GM23338 (cell line): ENCODE data around the gene FOXP4. TPM values are rescaled to one million over a fixed set of nuclear protein-coding genes. Genes with fewer than 3 reads are reported as not detected.
A peak's percentile ranks its signal among the peaks of the same experiment; 100 is the strongest.

Experiments used
- ATAC-seq: fragments of 200-7000 bp; cut with Tn5 transposase; 3 replicates; pipeline ENCODE4 v1.9.1; 2020
- DNase-seq: peaks from one replicate; pipeline ENCODE4 v3.0.0-alpha.2; 2015; ENCODE audit warnings: low spot score
- H2AFZ ChIP-seq: fragments of 200-600 bp; sonication (generic); 2 replicates; pipeline ENCODE4 v1.8.0; 2016; ENCODE audit warnings: antibody characterized with exemption, mild to moderate bottlenecking, moderate library complexity
- H3F3A ChIP-seq: fragments of 200-600 bp; sonication (generic); replicated peaks from 2 replicates; pipeline ENCODE4 v1.8.0; 2017; ENCODE audit warnings: antibody characterized with exemption, mixed run types, low read depth
- H3K27ac ChIP-seq: fragments of 200-600 bp; sonication (generic); 2 replicates; pipeline ENCODE4 v1.6.1; 2016; ENCODE audit warnings: low read depth
- H3K27me3 ChIP-seq: fragments of 200-600 bp; sonication (generic); 2 replicates; pipeline ENCODE4 v1.8.0; 2016; ENCODE audit warnings: mild to moderate bottlenecking, mixed run types, moderate library complexity; ENCODE audit not compliant: insufficient read depth
- H3K36me3 ChIP-seq: fragments of 200-600 bp; sonication (generic); 2 replicates; pipeline ENCODE4 v1.8.0; 2016; ENCODE audit warnings: mild to moderate bottlenecking; ENCODE audit not compliant: insufficient read depth
- H3K4me1 ChIP-seq: fragments of 200-600 bp; sonication (generic); 2 replicates; pipeline ENCODE4 v1.8.0; 2016; ENCODE audit warnings: mild to moderate bottlenecking, moderate library complexity; ENCODE audit not compliant: insufficient read depth
- H3K4me2 ChIP-seq: fragments of 200-600 bp; sonication (generic); 2 replicates; pipeline ENCODE4 v1.7.1; 2017; ENCODE audit warnings: mixed run types
- H3K4me3 ChIP-seq: fragments of 200-600 bp; sonication (generic); 2 replicates; pipeline ENCODE4 v1.6.1; 2016; ENCODE audit warnings: mixed run types
- H3K79me2 ChIP-seq: fragments of 200-600 bp; sonication (generic); replicated peaks from 2 replicates; pipeline ENCODE4 v1.8.0; 2017; ENCODE audit warnings: mild to moderate bottlenecking; ENCODE audit not compliant: insufficient read depth
- H3K9me2 ChIP-seq: fragments of 200-600 bp; sonication (generic); 2 replicates; pipeline ENCODE4 v1.8.0; 2017; ENCODE audit not compliant: insufficient read depth
- H4K20me1 ChIP-seq: fragments of 200-600 bp; sonication (generic); replicated peaks from 2 replicates; pipeline ENCODE4 v1.8.0; 2017; ENCODE audit warnings: mild to moderate bottlenecking; ENCODE audit not compliant: insufficient read depth
- H3K27ac Mint-ChIP-seq: 2 replicates; pipeline ENCODE4 v1.8.0; 2020; ENCODE audit warnings: inconsistent platforms, mild to moderate bottlenecking, moderate library complexity, mixed read lengths
- H3K27me3 Mint-ChIP-seq: 3 replicates; pipeline ENCODE4 v1.8.0; 2022; ENCODE audit warnings: low read depth, mild to moderate bottlenecking, moderate library complexity, mixed read lengths, inconsistent platforms; ENCODE audit not compliant: insufficient read depth, poor library complexity
- H3K36me3 Mint-ChIP-seq: 3 replicates; pipeline ENCODE4 v1.8.0; 2021; ENCODE audit warnings: low read depth, mild to moderate bottlenecking, inconsistent platforms, moderate library complexity, mixed read lengths
- H3K4me1 Mint-ChIP-seq: 3 replicates; pipeline ENCODE4 v1.8.0; 2020; ENCODE audit warnings: mild to moderate bottlenecking, inconsistent platforms, mixed read lengths
- H3K4me3 Mint-ChIP-seq: 3 replicates; pipeline ENCODE4 v1.8.0; 2021; ENCODE audit warnings: moderate library complexity, mild to moderate bottlenecking, inconsistent platforms, mixed read lengths
- H3K9me3 Mint-ChIP-seq: 3 replicates; pipeline ENCODE4 v1.8.0; 2020; ENCODE audit warnings: moderate library complexity, mild to moderate bottlenecking, inconsistent platforms, mixed read lengths
- CREB1 ChIP-seq: fragments of 250-450 bp; sonication (Bioruptor Pico); IDR thresholded peaks from 2 replicates; pipeline ENCODE4 v1.5.0; 2020; ENCODE audit warnings: low read depth, mild to moderate bottlenecking, moderate library complexity
- ETS1 ChIP-seq: IDR thresholded peaks from 2 replicates; pipeline ENCODE4 v1.6.1; 2016; ENCODE audit warnings: antibody characterized with exemption
- EZH2 ChIP-seq: fragments of 200-600 bp; sonication (generic); IDR thresholded peaks from one replicate; pipeline ENCODE4 v1.8.0; 2017; ENCODE audit warnings: antibody characterized with exemption, mild to moderate bottlenecking, low read depth; ENCODE audit not compliant: unreplicated experiment
- JUNB ChIP-seq: IDR thresholded peaks from one replicate; pipeline ENCODE4 v1.6.1; 2016; ENCODE audit warnings: antibody characterized with exemption; ENCODE audit not compliant: unreplicated experiment
- NANOG ChIP-seq: IDR thresholded peaks from 2 replicates; pipeline ENCODE4 v1.6.1; 2016; ENCODE audit warnings: antibody characterized with exemption, borderline replicate concordance
- POLR2AphosphoS5 ChIP-seq: IDR thresholded peaks from 2 replicates; pipeline ENCODE4 v1.6.1; 2016; ENCODE audit warnings: antibody characterized with exemption, low read depth
- STAT1 ChIP-seq: IDR thresholded peaks from one replicate; pipeline ENCODE4 v1.6.1; 2016; ENCODE audit warnings: antibody characterized with exemption; ENCODE audit not compliant: unreplicated experiment
- ZNF114 ChIP-seq: fragments of 250-450 bp; sonication (Bioruptor Pico); IDR thresholded peaks from 2 replicates; pipeline ENCODE4 v1.5.0; 2020; ENCODE audit warnings: mild to moderate bottlenecking, moderate library complexity
- ZNF331 ChIP-seq: fragments of 250-450 bp; sonication (Bioruptor Pico); IDR thresholded peaks from 2 replicates; pipeline ENCODE4 v1.5.0; 2020; ENCODE audit warnings: low read depth, mild to moderate bottlenecking, moderate library complexity
- ZNF462 ChIP-seq: fragments of 250-450 bp; sonication (Bioruptor Pico); IDR thresholded peaks from 2 replicates; pipeline ENCODE4 v1.5.0; 2020; ENCODE audit warnings: mild to moderate bottlenecking, moderate library complexity
- polyA plus RNA-seq: library from polyadenylated mRNA; unstranded; fragments of >200 nt; fragmentation: Nextera tagmentation; extraction: Ambion mirVana; gene quantifications from 2 replicates; pipeline ENCODE4 v1.2.1, GENCODE V29; 2016
- total RNA-seq: library from RNA; depleted of rRNA; stranded (reverse); fragments of >200 nt; shearing (Covaris generic); gene quantifications from 2 replicates; pipeline ENCODE4 v1.2.3, GENCODE V29; 2014
- TF ChIP-seq, protein P1 (sequence below), 2 experiments: fragments of 200-600 bp in 1 of 2; sonication (generic) in 1 of 2; conservative IDR thresholded peaks; 2 replicates each; pipeline versions ENCODE4 v1.5.1 to v1.6.1; 2016 to 2017; ENCODE audit warnings: antibody characterized with exemption in 2 of 2, low read depth in 2 of 2, mild to moderate bottlenecking in 2 of 2, moderate library complexity in 1 of 2

The FOXP4 gene
- total and polyA plus RNA-seq, 2 experiments from 2014 or later = 5.1 to 13.5 TPM

- TF ChIP-seq JUNB (no peak), CREB1 (CRISPR knock-in tag) (no peak), EZH2 (no peak), ZNF462 (CRISPR knock-in tag) (no peak), ZNF114 (no peak), POLR2AphosphoS5 (no peak), STAT1 (no peak), ZNF331 (CRISPR knock-in tag) (no peak), NANOG (no peak), ETS1 (no peak)
- TF ChIP-seq, protein P1, sequence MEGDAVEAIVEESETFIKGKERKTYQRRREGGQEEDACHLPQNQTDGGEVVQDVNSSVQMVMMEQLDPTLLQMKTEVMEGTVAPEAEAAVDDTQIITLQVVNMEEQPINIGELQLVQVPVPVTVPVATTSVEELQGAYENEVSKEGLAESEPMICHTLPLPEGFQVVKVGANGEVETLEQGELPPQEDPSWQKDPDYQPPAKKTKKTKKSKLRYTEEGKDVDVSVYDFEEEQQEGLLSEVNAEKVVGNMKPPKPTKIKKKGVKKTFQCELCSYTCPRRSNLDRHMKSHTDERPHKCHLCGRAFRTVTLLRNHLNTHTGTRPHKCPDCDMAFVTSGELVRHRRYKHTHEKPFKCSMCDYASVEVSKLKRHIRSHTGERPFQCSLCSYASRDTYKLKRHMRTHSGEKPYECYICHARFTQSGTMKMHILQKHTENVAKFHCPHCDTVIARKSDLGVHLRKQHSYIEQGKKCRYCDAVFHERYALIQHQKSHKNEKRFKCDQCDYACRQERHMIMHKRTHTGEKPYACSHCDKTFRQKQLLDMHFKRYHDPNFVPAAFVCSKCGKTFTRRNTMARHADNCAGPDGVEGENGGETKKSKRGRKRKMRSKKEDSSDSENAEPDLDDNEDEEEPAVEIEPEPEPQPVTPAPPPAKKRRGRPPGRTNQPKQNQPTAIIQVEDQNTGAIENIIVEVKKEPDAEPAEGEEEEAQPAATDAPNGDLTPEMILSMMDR (conservative IDR thresholded peaks at IDR 0.05; ENCODE audit: low read depth in 2 of 2) = no peak
- H3K36me3 Mint-ChIP-seq = peaks cover 18% of the 10 kb centered on the region
- H3K36me3 ChIP-seq = no peaks in the 10 kb centered on the region
- peaks cover 78% of the 10 kb centered on the region for H3K4me1 Mint-ChIP-seq
- H4K20me1 ChIP-seq = no peaks in the 10 kb centered on the region
- 0 out of 2 replicates have a peak, but pooled peaks cover 3% of the 10 kb centered on the region for H3K79me2 ChIP-seq
- H3K27me3 ChIP-seq = no peaks in the 10 kb centered on the region
- H3K4me1 ChIP-seq = peaks cover 39% of the 10 kb centered on the region
- no peak overlapping the region for H3K4me3 Mint-ChIP-seq
- H3K27me3 Mint-ChIP-seq = peaks cover 16% of the 10 kb centered on the region
- H3K4me2 ChIP-seq = no peak overlapping the region
- DNase-seq (no peak), ATAC-seq (no peak)
- no peak overlapping the region for H3K27ac ChIP-seq
- no peaks in the 10 kb centered on the region for H3K9me3 Mint-ChIP-seq
- no peaks in the 10 kb centered on the region for H3K9me2 ChIP-seq
- H2AFZ ChIP-seq = no peak overlapping the region
- peak overlapping the region; percentile 65; the same call in 1 of the 2 replicates for H3K27ac Mint-ChIP-seq
- H3F3A ChIP-seq = 0 out of 2 replicates have a peak, but pooled peaks cover 14% of the 10 kb centered on the region
- H3K4me3 ChIP-seq = no peak overlapping the region
These were observed 37.4 kb downstream of the FOXP4 start for GRCh38 chr6:41583565-41583964.
